Liver (tissue), 9 donors: Measurements from ENCODE around the gene LAMP1. TPM values are rescaled to one million over a fixed set of nuclear protein-coding genes. Genes with fewer than 3 reads are reported as not detected.

Experiments used
- DNase-seq: peaks from one replicate; pipeline ENCODE4 v3.0.0-alpha.2; 2017; ENCODE audit warnings: low spot score
- H3K27ac ChIP-seq, 2 donors: one replicate each; pipeline ENCODE4 v1.7.0; 2013; ENCODE audit warnings: inconsistent platforms in 2 of 2, low read length in 2 of 2, control low read depth in 1 of 2, low read depth in 1 of 2, mild to moderate bottlenecking in 1 of 2
- H3K27me3 ChIP-seq, 4 donors: one replicate each; pipeline versions ENCODE4 v1.6.1 to v1.7.0; 2013; ENCODE audit warnings: low read length in 3 of 4, inconsistent platforms in 1 of 4, mild to moderate bottlenecking in 1 of 4, moderate library complexity in 1 of 4; ENCODE audit not compliant: control insufficient read depth in 4 of 4, insufficient read depth in 4 of 4
- H3K36me3 ChIP-seq, 4 donors: one replicate each; pipeline versions ENCODE4 v1.6.1 to v1.7.0; 2013; ENCODE audit warnings: low read length in 3 of 4, mild to moderate bottlenecking in 3 of 4, low read depth in 1 of 4, moderate library complexity in 1 of 4; ENCODE audit not compliant: control insufficient read depth in 4 of 4, insufficient read depth in 3 of 4
- H3K4me1 ChIP-seq, 4 donors: one replicate each; pipeline versions ENCODE4 v1.6.1 to v1.7.0; 2013; ENCODE audit warnings: low read length in 3 of 4, mild to moderate bottlenecking in 3 of 4, moderate library complexity in 1 of 4; ENCODE audit not compliant: control insufficient read depth in 4 of 4, insufficient read depth in 4 of 4
- H3K4me3 ChIP-seq, 3 donors: one replicate each; pipeline versions ENCODE4 v1.6.1 to v1.7.0; 2013; ENCODE audit warnings: low read length in 3 of 3, control low read depth in 1 of 3, low read depth in 1 of 3, mild to moderate bottlenecking in 1 of 3
- H3K9ac ChIP-seq, 2 donors: one replicate each; pipeline ENCODE4 v1.7.0; 2013; ENCODE audit warnings: low read length in 2 of 2, mild to moderate bottlenecking in 2 of 2, moderate library complexity in 2 of 2, control low read depth in 1 of 2, low read depth in 1 of 2
- H3K9me3 ChIP-seq, 4 donors: one replicate each; pipeline versions ENCODE4 v1.6.1 to v1.7.0; 2013; ENCODE audit warnings: low read length in 3 of 4; ENCODE audit not compliant: control insufficient read depth in 4 of 4
- EGR1 ChIP-seq, 2 donors: IDR thresholded peaks; 2 replicates each; pipeline ENCODE4 v1.6.1; 2016 to 2018; ENCODE audit warnings: antibody characterized with exemption in 2 of 2, low read depth in 2 of 2
- FOXA1 ChIP-seq: IDR thresholded peaks from 2 replicates; pipeline ENCODE4 v1.6.1; 2016; ENCODE audit warnings: antibody characterized with exemption
- FOXA2 ChIP-seq: IDR thresholded peaks from 2 replicates; pipeline ENCODE4 v1.6.1; 2016; ENCODE audit warnings: antibody characterized with exemption
- GABPA ChIP-seq, 2 donors: IDR thresholded peaks in 1 of 2; conservative IDR thresholded peaks in 1 of 2; 2 replicates each; pipeline ENCODE4 v1.6.1; 2016; ENCODE audit warnings: antibody characterized with exemption in 2 of 2, mild to moderate bottlenecking in 1 of 2, moderate library complexity in 1 of 2
- HNF4A ChIP-seq, 2 donors: conservative IDR thresholded peaks; 2 replicates each; pipeline ENCODE4 v1.6.1; 2016; ENCODE audit warnings: antibody characterized with exemption in 2 of 2, mild to moderate bottlenecking in 2 of 2
- HNF4G ChIP-seq: IDR thresholded peaks from 2 replicates; pipeline ENCODE4 v1.6.1; 2016; ENCODE audit warnings: antibody characterized with exemption
- JUND ChIP-seq, 2 donors: IDR thresholded peaks; 2 replicates each; pipeline ENCODE4 v1.6.1; 2016; ENCODE audit warnings: antibody characterized with exemption in 2 of 2
- NR2F2 ChIP-seq: IDR thresholded peaks from 2 replicates; pipeline ENCODE4 v1.6.1; 2016; ENCODE audit warnings: antibody characterized with exemption
- RAD21 ChIP-seq, 2 donors: IDR thresholded peaks; 2 replicates each; pipeline ENCODE4 v1.6.1; 2016; ENCODE audit warnings: antibody characterized with exemption in 2 of 2, mild to moderate bottlenecking in 2 of 2
- RXRA ChIP-seq, 2 donors: IDR thresholded peaks; 2 replicates each; pipeline ENCODE4 v1.6.1; 2017 to 2018; ENCODE audit warnings: antibody characterized with exemption in 2 of 2, mild to moderate bottlenecking in 1 of 2
- SP1 ChIP-seq: IDR thresholded peaks from 2 replicates; pipeline ENCODE4 v1.6.1; 2018; ENCODE audit warnings: antibody characterized with exemption, mild to moderate bottlenecking
- TAF1 ChIP-seq: conservative IDR thresholded peaks from 2 replicates; pipeline ENCODE4 v1.6.1; 2016; ENCODE audit warnings: antibody characterized with exemption, mild to moderate bottlenecking
- YY1 ChIP-seq: IDR thresholded peaks from 2 replicates; pipeline ENCODE4 v1.6.1; 2016; ENCODE audit warnings: antibody characterized with exemption, mild to moderate bottlenecking
- WGBS: extraction: QIAGEN DNeasy Blood & Tissue Kit; methylation state at CpG from one replicate; pipeline ENCODE4 v1.1.7; 2013; 5-methylcytosine and 5-hydroxymethylcytosine counted together
- polyA plus RNA-seq, 2 donors: library from polyadenylated mRNA; stranded (reverse) in 1 of 2; unstranded in 1 of 2; fragments of 200-250 nt in 1 of 2; fragments of >200 nt in 1 of 2; fragmentation: Nextera tagmentation in 1 of 2; extraction: Ambion mirVana in 1 of 2; gene quantifications; one replicate each; pipeline versions ENCODE4 v1.2.1 to v1.2.3, GENCODE V29; 2013 to 2015
- total RNA-seq, 2 donors: library from RNA; depleted of rRNA; stranded (reverse); fragments of >200 nt; gene quantifications; one replicate each; pipeline ENCODE4 v1.2.3, GENCODE V29; 2014
- TF ChIP-seq, protein P1 (sequence below): IDR thresholded peaks from 2 replicates; pipeline ENCODE4 v1.6.1; 2016; ENCODE audit warnings: antibody characterized with exemption
- TF ChIP-seq, protein P2 (sequence below): IDR thresholded peaks from 2 replicates; pipeline ENCODE4 v1.6.1; 2016; ENCODE audit warnings: antibody characterized with exemption
- TF ChIP-seq, protein P3 (sequence below): IDR thresholded peaks from 2 replicates; pipeline ENCODE4 v1.6.1; 2016; ENCODE audit warnings: antibody characterized with exemption, mild to moderate bottlenecking
- TF ChIP-seq, protein P4 (sequence below): fragments of 150-350 bp; IDR thresholded peaks from 2 replicates; pipeline ENCODE4 v1.5.1; 2017; ENCODE audit warnings: improper control_type of control experiment, low read depth, low read length; ENCODE audit not compliant: missing input control
- TF ChIP-seq, protein P5 (sequence below): IDR thresholded peaks from 2 replicates; pipeline ENCODE4 v1.6.1; 2016; ENCODE audit warnings: antibody characterized with exemption
- donor health status: healthy.
- donor health status: healthy.
- donor health status: healthy.
- donor health status: healthy.
- donor health status: healthy.

The LAMP1 gene
- total and polyA plus RNA-seq, 4 donors, result 24.4 to 160 (median 62.9) TPM

DNA sequence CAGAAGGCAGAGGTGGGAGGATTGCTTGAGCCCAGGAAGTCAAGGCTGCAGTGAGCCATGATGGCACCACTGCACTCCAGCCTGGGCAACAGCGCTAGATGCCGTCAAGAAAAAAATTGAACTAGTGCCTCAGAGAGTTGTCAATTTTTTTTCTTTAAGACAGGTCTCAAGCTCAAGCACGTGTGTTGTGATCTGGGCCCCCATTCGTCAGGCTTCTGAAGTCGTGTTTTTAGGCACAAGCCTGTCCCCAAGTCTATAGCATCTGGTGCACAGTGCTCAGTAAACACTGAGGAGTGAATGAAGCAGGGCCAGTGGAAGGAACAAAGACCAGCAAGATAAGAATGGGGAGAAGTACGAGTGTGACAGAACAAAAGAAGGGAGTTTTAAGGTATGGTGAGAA, 23.7 kb upstream of the LAMP1 start:
- WGBS, result 90% methylated on average over 6 of the region's 6 CpGs
- Histone ChIP-seq H3K36me3 (peaks cover 0 to 2% (median 0%) of the 10 kb centered on the region in 4 donors), H3K27ac (no peak overlapping the region), H3K4me3 (no peak overlapping the region), H3K9me3 (no peaks in the 10 kb centered on the region), H3K9ac (no peak overlapping the region), H3K4me1 (peaks cover 0 to 5% (median 1%) of the 10 kb centered on the region in 4 donors), H3K27me3 (no peaks in the 10 kb centered on the region)
- no peak for DNase-seq
- TF ChIP-seq, protein P1, sequence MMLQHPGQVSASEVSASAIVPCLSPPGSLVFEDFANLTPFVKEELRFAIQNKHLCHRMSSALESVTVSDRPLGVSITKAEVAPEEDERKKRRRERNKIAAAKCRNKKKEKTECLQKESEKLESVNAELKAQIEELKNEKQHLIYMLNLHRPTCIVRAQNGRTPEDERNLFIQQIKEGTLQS, result no peak
- TF ChIP-seq, protein P2, sequence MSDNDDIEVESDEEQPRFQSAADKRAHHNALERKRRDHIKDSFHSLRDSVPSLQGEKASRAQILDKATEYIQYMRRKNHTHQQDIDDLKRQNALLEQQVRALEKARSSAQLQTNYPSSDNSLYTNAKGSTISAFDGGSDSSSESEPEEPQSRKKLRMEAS, result no peak
- TF ChIP-seq RXRA (IDR thresholded peaks at IDR 0.05), result no peak
- TF ChIP-seq, protein P3, sequence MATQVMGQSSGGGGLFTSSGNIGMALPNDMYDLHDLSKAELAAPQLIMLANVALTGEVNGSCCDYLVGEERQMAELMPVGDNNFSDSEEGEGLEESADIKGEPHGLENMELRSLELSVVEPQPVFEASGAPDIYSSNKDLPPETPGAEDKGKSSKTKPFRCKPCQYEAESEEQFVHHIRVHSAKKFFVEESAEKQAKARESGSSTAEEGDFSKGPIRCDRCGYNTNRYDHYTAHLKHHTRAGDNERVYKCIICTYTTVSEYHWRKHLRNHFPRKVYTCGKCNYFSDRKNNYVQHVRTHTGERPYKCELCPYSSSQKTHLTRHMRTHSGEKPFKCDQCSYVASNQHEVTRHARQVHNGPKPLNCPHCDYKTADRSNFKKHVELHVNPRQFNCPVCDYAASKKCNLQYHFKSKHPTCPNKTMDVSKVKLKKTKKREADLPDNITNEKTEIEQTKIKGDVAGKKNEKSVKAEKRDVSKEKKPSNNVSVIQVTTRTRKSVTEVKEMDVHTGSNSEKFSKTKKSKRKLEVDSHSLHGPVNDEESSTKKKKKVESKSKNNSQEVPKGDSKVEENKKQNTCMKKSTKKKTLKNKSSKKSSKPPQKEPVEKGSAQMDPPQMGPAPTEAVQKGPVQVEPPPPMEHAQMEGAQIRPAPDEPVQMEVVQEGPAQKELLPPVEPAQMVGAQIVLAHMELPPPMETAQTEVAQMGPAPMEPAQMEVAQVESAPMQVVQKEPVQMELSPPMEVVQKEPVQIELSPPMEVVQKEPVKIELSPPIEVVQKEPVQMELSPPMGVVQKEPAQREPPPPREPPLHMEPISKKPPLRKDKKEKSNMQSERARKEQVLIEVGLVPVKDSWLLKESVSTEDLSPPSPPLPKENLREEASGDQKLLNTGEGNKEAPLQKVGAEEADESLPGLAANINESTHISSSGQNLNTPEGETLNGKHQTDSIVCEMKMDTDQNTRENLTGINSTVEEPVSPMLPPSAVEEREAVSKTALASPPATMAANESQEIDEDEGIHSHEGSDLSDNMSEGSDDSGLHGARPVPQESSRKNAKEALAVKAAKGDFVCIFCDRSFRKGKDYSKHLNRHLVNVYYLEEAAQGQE, result no peak
- no peak for TF ChIP-seq JUND (IDR thresholded peaks at IDR 0.05)
- TF ChIP-seq SP1, result no peak
- no peak for TF ChIP-seq YY1
- TF ChIP-seq HNF4A (conservative IDR thresholded peaks at IDR 0.05), result no peak
- no peak for TF ChIP-seq TAF1
- no peak for TF ChIP-seq HNF4G
- TF ChIP-seq, protein P4, sequence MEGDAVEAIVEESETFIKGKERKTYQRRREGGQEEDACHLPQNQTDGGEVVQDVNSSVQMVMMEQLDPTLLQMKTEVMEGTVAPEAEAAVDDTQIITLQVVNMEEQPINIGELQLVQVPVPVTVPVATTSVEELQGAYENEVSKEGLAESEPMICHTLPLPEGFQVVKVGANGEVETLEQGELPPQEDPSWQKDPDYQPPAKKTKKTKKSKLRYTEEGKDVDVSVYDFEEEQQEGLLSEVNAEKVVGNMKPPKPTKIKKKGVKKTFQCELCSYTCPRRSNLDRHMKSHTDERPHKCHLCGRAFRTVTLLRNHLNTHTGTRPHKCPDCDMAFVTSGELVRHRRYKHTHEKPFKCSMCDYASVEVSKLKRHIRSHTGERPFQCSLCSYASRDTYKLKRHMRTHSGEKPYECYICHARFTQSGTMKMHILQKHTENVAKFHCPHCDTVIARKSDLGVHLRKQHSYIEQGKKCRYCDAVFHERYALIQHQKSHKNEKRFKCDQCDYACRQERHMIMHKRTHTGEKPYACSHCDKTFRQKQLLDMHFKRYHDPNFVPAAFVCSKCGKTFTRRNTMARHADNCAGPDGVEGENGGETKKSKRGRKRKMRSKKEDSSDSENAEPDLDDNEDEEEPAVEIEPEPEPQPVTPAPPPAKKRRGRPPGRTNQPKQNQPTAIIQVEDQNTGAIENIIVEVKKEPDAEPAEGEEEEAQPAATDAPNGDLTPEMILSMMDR, result no peak
- no peak for TF ChIP-seq NR2F2

DNA sequence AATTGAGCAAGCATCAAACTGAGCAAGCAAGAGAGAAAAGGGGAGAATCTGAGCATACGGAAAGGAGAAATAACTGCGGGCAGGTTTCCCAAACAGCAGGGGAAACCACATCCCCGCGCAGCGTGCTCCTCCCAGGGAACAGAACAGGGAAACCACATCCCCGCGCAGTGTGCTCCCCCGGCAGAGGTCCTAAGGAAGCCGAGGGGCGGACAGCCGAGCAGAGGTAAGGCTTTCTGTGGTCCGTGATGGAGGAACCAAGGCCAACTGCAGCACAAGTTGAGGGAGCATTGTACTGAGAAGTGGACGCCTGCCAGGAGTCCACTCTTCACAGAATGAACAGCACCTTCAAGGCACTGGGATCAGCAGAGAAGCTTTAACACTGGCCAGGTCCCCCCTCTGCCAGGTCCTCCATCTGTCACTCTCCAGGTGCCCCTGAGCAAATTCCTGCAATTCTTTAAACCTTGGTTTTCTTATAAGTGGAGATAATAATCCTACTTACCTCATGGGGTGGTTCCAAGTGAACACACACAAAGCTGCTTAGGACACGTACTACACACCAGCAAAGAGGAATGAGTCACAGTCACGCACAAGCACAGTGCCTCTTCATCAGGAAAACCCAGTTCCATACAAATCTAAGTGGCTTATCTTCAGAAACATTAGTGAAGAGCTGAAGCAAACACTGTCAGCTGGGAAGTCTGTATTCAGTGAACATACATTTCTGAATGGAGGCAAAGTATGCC, 23.0 kb upstream of the LAMP1 start:
- H3K4me3 ChIP-seq, result no peak overlapping the region
- no peaks in the 10 kb centered on the region for H3K27me3 ChIP-seq
- WGBS, result 84% methylated on average over 15 of the region's 15 CpGs
- TF ChIP-seq EGR1 (IDR thresholded peaks at IDR 0.05; ENCODE audit: low read depth in 2 of 2), result no peak
- no peak for TF ChIP-seq RAD21 (IDR thresholded peaks at IDR 0.05)
- TF ChIP-seq, protein P1, result no peak
- no peak for TF ChIP-seq HNF4G
- TF ChIP-seq RXRA (IDR thresholded peaks at IDR 0.05), result no peak
- no peak for TF ChIP-seq YY1
- TF ChIP-seq TAF1, result no peak
- TF ChIP-seq, protein P2, result no peak
- TF ChIP-seq, protein P3, result no peak
- TF ChIP-seq HNF4A (conservative IDR thresholded peaks at IDR 0.05), result no peak
- TF ChIP-seq FOXA1, result no peak
- TF ChIP-seq FOXA2, result no peak
- TF ChIP-seq, protein P5, sequence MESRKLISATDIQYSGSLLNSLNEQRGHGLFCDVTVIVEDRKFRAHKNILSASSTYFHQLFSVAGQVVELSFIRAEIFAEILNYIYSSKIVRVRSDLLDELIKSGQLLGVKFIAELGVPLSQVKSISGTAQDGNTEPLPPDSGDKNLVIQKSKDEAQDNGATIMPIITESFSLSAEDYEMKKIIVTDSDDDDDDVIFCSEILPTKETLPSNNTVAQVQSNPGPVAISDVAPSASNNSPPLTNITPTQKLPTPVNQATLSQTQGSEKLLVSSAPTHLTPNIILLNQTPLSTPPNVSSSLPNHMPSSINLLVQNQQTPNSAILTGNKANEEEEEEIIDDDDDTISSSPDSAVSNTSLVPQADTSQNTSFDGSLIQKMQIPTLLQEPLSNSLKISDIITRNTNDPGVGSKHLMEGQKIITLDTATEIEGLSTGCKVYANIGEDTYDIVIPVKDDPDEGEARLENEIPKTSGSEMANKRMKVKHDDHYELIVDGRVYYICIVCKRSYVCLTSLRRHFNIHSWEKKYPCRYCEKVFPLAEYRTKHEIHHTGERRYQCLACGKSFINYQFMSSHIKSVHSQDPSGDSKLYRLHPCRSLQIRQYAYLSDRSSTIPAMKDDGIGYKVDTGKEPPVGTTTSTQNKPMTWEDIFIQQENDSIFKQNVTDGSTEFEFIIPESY, result no peak
- TF ChIP-seq GABPA (IDR thresholded peaks at IDR 0.05 in 1 of 2, conservative IDR thresholded peaks at IDR 0.05 in 1 of 2), result no peak
- no peak for TF ChIP-seq NR2F2
- H3K4me1 ChIP-seq, result peaks cover 0 to 5% (median 1%) of the 10 kb centered on the region in 4 donors
- no peaks in the 10 kb centered on the region for H3K9me3 ChIP-seq
- DNase-seq, result no peak
- H3K36me3 ChIP-seq, result peaks cover 0 to 2% (median 0%) of the 10 kb centered on the region in 4 donors
- H3K9ac ChIP-seq, result no peak overlapping the region
- H3K27ac ChIP-seq, result no peak overlapping the region
